ENCODE measurements around the gene ELP4.

The ELP4 gene

GRCh38 chr11:31812383-31813381, 303.1 kb downstream of the ELP4 start:
- DNase-seq (ENCODE audit: low spot score) = peak; percentile 56

GRCh38 chr11:31813391-31814175, 304.0 kb downstream of the ELP4 start:
- no peak for DNase-seq (ENCODE audit: low spot score)

- DNase-seq (ENCODE audit: low spot score) = no peak
Observed at GRCh38 chr11:31814176-31814868, 304.8 kb downstream of the ELP4 start.

- peak; percentile 46 for DNase-seq (ENCODE audit: low spot score)
Observed at GRCh38 chr11:31815711-31816467, 306.3 kb downstream of the ELP4 start.

- DNase-seq (ENCODE audit: low spot score) = peak; percentile 28
Observed at GRCh38 chr11:31816468-31817053, 307.0 kb downstream of the ELP4 start.

GRCh38 chr11:31817054-31817620, 307.6 kb downstream of the ELP4 start:
- peak; percentile 38 for DNase-seq (ENCODE audit: low spot score)

GRCh38 chr11:31817621-31818424, 308.3 kb downstream of the ELP4 start:
- no peak for DNase-seq (ENCODE audit: low spot score)

- DNase-seq (ENCODE audit: low spot score) = no peak
Observed at GRCh38 chr11:31818425-31818755, 308.8 kb downstream of the ELP4 start.

- DNase-seq (ENCODE audit: low spot score) = no peak
Observed at GRCh38 chr11:31818874-31819331, 309.3 kb downstream of the ELP4 start.

- DNase-seq (ENCODE audit: low spot score) = no peak
Observed at GRCh38 chr11:31819621-31820437, 310.3 kb downstream of the ELP4 start.

- no peak for DNase-seq (ENCODE audit: low spot score)
Observed at GRCh38 chr11:31820438-31820818, 310.9 kb downstream of the ELP4 start.

- DNase-seq (ENCODE audit: low spot score) = no peak
Observed at GRCh38 chr11:31821235-31821764, 311.7 kb downstream of the ELP4 start.

GRCh38 chr11:31821766-31822165, 312.2 kb downstream of the ELP4 start:
- no peak for DNase-seq (ENCODE audit: low spot score)

GRCh38 chr11:31822175-31822926, 312.8 kb downstream of the ELP4 start:
- DNase-seq (ENCODE audit: low spot score) = no peak

- no peak for DNase-seq (ENCODE audit: low spot score)
Observed at GRCh38 chr11:31822927-31823643, 313.5 kb downstream of the ELP4 start.

- DNase-seq (ENCODE audit: low spot score) = no peak
Observed at GRCh38 chr11:31823644-31824331, 314.2 kb downstream of the ELP4 start.
